ENCODE measurements around the gene NWD2.

The NWD2 gene

GRCh38 chr4:37381040-37381668 lies 136.6 kb downstream of the NWD2 start:
- no peak overlapping the region for H3K27ac ChIP-seq

GRCh38 chr4:37383579-37384229 lies 139.2 kb downstream of the NWD2 start:
- H3K27ac ChIP-seq = no peak overlapping the region
- TF ChIP-seq, protein P1, sequence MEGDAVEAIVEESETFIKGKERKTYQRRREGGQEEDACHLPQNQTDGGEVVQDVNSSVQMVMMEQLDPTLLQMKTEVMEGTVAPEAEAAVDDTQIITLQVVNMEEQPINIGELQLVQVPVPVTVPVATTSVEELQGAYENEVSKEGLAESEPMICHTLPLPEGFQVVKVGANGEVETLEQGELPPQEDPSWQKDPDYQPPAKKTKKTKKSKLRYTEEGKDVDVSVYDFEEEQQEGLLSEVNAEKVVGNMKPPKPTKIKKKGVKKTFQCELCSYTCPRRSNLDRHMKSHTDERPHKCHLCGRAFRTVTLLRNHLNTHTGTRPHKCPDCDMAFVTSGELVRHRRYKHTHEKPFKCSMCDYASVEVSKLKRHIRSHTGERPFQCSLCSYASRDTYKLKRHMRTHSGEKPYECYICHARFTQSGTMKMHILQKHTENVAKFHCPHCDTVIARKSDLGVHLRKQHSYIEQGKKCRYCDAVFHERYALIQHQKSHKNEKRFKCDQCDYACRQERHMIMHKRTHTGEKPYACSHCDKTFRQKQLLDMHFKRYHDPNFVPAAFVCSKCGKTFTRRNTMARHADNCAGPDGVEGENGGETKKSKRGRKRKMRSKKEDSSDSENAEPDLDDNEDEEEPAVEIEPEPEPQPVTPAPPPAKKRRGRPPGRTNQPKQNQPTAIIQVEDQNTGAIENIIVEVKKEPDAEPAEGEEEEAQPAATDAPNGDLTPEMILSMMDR (conservative IDR thresholded peaks at IDR 0.05) = peak; percentile 84

More at GRCh38 chr4:37381040-37381668, 136.6 kb downstream of the NWD2 start:
- TF ChIP-seq, protein P1 (conservative IDR thresholded peaks at IDR 0.05) = no peak

DNA sequence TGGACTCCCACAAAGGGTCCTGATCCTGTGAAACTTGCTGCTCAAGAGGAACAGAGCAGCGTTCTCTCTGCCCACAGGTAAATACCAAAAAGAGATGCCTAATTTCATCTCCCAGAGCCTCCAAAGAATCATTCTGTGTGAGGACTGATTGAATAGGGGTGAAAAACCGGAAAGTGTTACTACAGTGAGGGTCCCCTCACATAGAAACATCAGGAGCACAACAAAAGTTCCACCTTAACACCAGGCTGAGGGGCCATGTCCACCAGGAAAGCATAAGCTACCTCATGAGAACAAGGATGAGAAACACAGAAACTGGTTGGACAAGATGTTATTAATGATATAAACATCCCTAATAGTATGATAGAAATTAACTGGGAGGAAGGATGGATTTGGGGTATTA lies 140.9 kb downstream of the NWD2 start:
- TF ChIP-seq, protein P1 (conservative IDR thresholded peaks at IDR 0.05) = no peak
- H3K27ac ChIP-seq = no peak overlapping the region

DNA sequence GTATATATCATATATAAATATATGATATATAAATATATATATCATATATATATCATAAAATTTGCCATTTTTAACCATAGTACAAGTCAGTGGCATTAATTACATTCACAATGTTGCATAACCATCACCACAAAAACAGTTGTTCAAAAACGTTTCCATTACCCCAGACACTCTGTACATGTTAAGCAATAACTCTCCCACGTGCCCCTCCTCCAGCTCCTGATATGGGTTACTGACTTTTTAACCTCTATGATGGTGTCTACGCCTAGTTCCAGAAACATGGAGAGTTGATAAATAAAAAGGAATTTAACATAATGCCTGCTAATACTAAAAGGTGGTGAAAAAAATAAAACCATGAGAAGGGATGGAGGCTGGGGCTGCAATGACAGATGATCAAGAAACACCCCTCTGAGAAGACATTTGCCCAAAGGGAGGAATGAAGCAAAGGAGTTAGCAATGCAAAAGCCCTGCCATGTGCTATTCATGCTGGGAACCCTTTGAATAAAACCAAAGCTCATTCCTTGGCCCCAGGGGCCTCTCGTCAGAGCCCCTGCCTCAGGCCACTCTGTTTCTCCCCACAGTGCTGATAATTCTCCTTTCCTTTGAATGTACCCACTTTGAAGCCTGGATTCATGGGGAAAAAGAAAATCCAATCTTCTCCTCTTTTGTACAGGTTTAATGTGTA lies 144.3 kb downstream of the NWD2 start:
- H3K27ac ChIP-seq = no peak overlapping the region
- TF ChIP-seq, protein P1 (conservative IDR thresholded peaks at IDR 0.05) = no peak

DNA sequence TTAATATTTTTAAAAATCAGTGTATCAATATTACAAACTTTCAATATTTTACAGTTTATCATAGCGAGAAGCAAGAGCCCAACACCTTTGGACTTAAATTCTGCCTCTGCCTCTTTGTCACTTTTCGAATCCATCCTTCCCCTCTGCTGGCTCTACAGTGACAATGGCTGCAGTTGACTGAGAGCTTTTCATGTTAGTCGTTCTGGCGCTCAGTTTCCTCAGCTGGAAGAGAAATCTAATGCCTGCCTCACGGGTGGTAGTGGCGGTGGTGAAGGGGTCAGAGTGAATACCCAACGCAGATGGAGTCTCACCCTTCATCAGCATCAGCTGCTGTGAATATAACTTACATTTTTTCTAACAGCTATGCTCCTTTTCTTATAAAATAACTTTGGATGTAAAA lies 144.8 kb downstream of the NWD2 start:
- TF ChIP-seq, protein P1 (conservative IDR thresholded peaks at IDR 0.05) = no peak
- no peak overlapping the region for H3K27ac ChIP-seq

DNA sequence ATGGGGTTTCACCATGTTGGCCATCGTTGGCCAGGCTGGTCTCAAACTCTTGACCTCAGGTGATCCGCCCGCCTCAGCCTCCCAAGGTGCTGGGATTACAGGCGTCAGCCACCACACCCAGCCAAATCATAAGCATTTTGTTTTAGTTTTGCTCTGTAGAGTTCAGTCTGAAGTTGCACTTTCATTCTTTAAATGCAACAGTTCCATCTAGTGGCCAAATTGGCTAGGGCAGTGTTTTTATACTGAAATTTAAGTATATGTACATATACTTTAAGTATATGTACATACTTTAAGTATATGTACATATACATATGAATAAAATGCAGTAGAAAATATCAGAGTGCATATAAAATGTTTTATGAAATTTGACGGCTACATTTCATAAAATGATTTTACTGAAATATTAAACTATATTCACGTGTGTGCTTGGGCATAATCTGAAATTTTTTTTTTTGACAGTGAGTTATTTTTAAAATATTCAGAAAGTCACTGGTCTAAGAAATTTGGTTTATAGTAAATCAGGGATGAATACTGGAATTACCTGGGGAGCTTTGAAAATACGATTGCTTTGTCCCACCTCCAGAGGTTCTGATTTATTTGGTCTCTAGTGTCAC lies 145.5 kb downstream of the NWD2 start:
- no peak overlapping the region for H3K27ac ChIP-seq
- TF ChIP-seq, protein P1 (conservative IDR thresholded peaks at IDR 0.05) = peak; percentile 90

Measured in VCaP (cell line).